CD4-positive, alpha-beta T cell treated with Interleukin-15 for 4 hours (primary cell): ENCODE results near the gene CNTLN.
A peak's percentile ranks its signal among the peaks of the same experiment; 100 is the strongest.
"Not testable (repeated sequence)": the region's sequence is repeated elsewhere in the genome, so short reads cannot be mapped to it uniquely, and the experiment has no call there.

Experiments
- DNase-seq: peaks from one replicate; pipeline ENCODE4 v3.0.0-alpha.2; 2020; ENCODE audit warnings: low spot score

CNTLN gene

GRCh38 chr9:17134396-17135294 lies at the start of gene CNTLN:
Gene CNTLN (plus strand): TSS chr9:17135040. CDS start chr9:17135066, 26 bp downstream.
- peak; percentile 23 for DNase-seq

- DNase-seq = no peak
Observed at GRCh38 chr9:17088566-17088965, 46.3 kb upstream of the CNTLN start.

GRCh38 chr9:17090041-17090440 lies 44.8 kb upstream of the CNTLN start:
- no peak for DNase-seq

- no peak for DNase-seq
Observed at GRCh38 chr9:17116400-17116837, 18.4 kb upstream of the CNTLN start.

GRCh38 chr9:17117372-17117771 lies 17.5 kb upstream of the CNTLN start:
- no peak for DNase-seq

GRCh38 chr9:17120203-17120602 lies 14.6 kb upstream of the CNTLN start:
- no peak for DNase-seq

- DNase-seq = no peak
Observed at GRCh38 chr9:17121264-17121663, 13.6 kb upstream of the CNTLN start.

- DNase-seq = no peak
Observed at GRCh38 chr9:17130291-17130690, 4.5 kb upstream of the CNTLN start.

GRCh38 chr9:17130725-17131124 lies 4.1 kb upstream of the CNTLN start:
- DNase-seq = no peak

GRCh38 chr9:17131494-17131893 lies 3.3 kb upstream of the CNTLN start:
- DNase-seq = no peak

- no peak for DNase-seq
Observed at GRCh38 chr9:17135295-17136160, 688 bp downstream of the CNTLN start.

- no peak for DNase-seq
Observed at GRCh38 chr9:17137566-17137965, 2.7 kb downstream of the CNTLN start.

GRCh38 chr9:17138503-17138902 lies 3.7 kb downstream of the CNTLN start:
- DNase-seq = no peak

- no peak for DNase-seq
Observed at GRCh38 chr9:17140418-17140817, 5.6 kb downstream of the CNTLN start.

- no peak for DNase-seq
Observed at GRCh38 chr9:17148324-17148723, 13.5 kb downstream of the CNTLN start.

- DNase-seq = no peak
Observed at GRCh38 chr9:17159469-17159868, 24.6 kb downstream of the CNTLN start.

GRCh38 chr9:17160327-17160726 lies 25.5 kb downstream of the CNTLN start:
- DNase-seq = no peak

GRCh38 chr9:17165764-17166163 lies 30.9 kb downstream of the CNTLN start:
- no peak for DNase-seq

GRCh38 chr9:17166346-17166745 lies 31.5 kb downstream of the CNTLN start:
- DNase-seq = no peak

GRCh38 chr9:17171309-17172094 lies 36.7 kb downstream of the CNTLN start:
- no peak for DNase-seq

GRCh38 chr9:17177496-17177895 lies 42.7 kb downstream of the CNTLN start:
- not testable (repeated sequence) for DNase-seq

- DNase-seq = no peak
Observed at GRCh38 chr9:17185481-17186029, 50.7 kb downstream of the CNTLN start.
